ENCODE results near the gene GDF15.
"Not testable (repeated sequence)": the region's sequence is repeated elsewhere in the genome, so short reads cannot be mapped to it uniquely, and the experiment has no call there.

GDF15 gene

GRCh38 chr19:18364826-18365528 is 21.0 kb upstream of the GDF15 start:
- no peak for DNase-seq

- no peak for DNase-seq
Observed at GRCh38 chr19:18366021-18366435, 19.9 kb upstream of the GDF15 start.

GRCh38 chr19:18368504-18369222 is 17.3 kb upstream of the GDF15 start:
- DNase-seq: no peak

- no peak for DNase-seq
Observed at GRCh38 chr19:18373407-18373891, 12.5 kb upstream of the GDF15 start.

- DNase-seq: no peak
Observed at GRCh38 chr19:18373892-18374629, 11.9 kb upstream of the GDF15 start.

- DNase-seq: no peak
Observed at GRCh38 chr19:18377026-18377425, 8.9 kb upstream of the GDF15 start.

- DNase-seq: no peak
Observed at GRCh38 chr19:18379803-18380747, 5.9 kb upstream of the GDF15 start.

- no peak for DNase-seq
Observed at GRCh38 chr19:18380843-18381242, 5.1 kb upstream of the GDF15 start.

- DNase-seq: not testable (repeated sequence)
Observed at GRCh38 chr19:18383622-18384021, 2.3 kb upstream of the GDF15 start.

DNA sequence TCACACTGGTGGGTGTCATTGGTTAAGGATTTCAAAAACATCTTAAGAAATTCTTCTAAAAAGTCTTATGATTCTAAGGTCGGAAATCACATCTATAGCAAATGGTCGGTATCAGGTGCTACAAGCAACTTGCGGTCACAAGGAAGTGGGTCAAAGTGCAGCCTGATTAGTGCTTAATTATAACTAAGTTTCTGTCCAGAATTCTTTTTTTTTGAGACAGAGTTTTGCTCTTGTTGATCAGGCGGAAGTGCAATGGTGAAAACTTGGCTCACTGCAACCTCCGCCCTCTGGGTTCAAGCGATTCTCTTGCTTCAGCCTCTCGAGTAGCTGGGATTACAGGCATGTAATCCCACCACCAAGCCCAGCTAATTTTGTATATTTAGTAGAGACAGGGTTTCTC is 1.2 kb upstream of the GDF15 start:
- no peak for DNase-seq

DNA sequence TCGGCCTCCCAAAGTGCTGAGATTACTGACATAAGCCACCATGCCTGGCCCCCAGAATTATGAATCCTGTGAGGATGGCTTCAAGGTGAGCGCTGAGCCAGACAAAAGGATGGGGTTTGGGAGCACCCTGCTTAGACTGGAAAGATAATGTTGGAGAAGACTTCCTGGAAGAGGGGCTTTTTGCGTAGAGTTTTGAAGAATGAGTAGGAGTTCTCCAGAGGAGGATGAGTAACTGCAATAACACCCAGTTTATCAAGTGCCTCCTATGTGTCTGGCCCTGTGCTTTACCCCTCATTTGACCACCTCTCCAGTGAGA is 641 bp upstream of the GDF15 start:
- DNase-seq: no peak

DNA sequence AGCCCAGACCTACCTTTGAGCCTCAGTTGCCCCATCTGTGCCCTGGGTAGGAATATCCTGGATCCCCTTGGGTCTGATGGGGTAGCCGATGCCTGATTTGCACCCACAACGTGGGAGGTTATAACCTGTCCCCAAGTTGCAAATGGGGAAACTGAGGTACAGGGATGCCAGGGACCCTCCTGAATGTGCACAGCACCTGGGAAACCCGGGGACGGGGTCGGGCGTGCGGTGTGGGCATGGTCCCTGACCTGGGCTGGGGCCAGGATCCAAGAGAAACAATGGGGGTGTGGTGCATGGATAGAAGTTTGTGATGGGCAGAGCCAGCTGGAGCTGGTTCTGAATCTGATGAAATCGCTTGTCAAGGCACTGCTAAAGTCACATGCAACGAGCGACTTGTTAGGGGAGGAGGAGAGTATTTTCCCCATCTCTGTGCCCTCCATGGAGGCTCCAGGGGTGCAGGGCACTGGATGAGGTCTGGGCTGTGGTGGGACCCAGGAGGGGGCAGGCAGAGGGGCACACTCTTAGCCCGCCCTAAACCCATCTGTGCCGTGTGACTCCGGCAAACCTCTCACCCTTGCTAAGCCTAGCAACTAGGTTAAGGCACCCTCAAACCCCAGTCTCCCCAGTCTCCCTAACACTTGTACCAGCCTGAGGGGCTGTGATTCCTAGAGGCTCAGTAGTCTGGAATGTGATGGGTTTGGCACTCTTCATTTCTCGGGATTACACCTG is 749 bp downstream of the GDF15 start:
- DNase-seq: no peak

DNA sequence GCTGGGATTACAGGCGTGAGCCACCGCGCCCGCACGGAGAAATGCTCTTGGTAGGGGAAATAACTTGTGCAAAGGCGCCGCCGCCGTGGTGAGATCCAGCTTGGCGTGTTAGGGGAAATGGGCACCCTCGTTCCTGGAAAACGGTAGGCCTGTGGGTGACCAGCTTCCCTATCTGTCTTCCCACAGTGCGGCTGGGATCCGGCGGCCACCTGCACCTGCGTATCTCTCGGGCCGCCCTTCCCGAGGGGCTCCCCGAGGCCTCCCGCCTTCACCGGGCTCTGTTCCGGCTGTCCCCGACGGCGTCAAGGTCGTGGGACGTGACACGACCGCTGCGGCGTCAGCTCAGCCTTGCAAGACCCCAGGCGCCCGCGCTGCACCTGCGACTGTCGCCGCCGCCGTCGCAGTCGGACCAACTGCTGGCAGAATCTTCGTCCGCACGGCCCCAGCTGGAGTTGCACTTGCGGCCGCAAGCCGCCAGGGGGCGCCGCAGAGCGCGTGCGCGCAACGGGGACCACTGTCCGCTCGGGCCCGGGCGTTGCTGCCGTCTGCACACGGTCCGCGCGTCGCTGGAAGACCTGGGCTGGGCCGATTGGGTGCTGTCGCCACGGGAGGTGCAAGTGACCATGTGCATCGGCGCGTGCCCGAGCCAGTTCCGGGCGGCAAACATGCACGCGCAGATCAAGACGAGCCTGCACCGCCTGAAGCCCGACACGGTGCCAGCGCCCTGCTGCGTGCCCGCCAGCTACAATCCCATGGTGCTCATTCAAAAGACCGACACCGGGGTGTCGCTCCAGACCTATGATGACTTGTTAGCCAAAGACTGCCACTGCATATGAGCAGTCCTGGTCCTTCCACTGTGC is 2.4 kb downstream of the GDF15 start:
- no peak for DNase-seq

GRCh38 chr19:18388960-18389725 is 3.2 kb downstream of the GDF15 start:
- no peak for DNase-seq

- no peak for DNase-seq
Observed at GRCh38 chr19:18389726-18390064, 3.7 kb downstream of the GDF15 start.

DNA sequence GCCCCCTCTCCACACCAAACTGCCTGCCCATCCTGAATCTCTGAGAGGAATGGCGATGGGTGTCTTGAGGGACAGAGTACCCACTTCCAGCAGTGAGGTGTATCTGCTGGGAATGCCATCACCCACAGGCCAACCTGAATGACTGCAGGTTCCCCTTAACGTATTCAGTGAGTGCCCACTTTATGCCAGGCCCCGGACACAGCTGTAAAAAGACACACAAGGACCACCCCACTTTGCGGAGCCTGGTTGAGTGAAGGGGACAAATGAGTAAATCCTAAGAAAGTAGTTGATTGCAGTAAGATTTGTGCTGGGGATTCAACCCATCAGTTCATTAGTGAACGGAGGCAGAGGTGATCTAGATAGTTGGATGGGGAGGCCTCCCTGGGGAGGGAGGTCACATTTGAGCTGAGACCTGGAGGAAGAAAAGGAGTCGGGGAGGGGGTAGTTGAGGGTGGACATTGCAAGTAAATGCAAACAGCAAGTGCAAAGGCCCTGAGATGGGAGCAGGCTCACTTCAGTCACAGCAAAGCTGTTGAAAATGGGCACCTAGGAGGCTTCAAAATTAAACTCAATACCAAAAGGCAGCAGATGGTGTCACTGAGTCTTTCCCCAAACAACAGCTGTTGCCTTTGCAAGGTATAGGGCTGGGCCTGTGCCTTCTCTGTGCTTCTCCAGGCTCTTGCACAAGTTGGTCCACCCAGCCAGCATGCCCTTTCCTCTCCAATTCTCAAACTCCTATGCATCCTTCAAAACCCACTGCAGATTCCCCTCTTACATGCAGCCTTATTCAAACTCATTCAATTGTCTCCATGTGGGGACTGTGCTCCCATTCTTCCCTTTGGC is 4.3 kb downstream of the GDF15 start:
- no peak for DNase-seq

DNA sequence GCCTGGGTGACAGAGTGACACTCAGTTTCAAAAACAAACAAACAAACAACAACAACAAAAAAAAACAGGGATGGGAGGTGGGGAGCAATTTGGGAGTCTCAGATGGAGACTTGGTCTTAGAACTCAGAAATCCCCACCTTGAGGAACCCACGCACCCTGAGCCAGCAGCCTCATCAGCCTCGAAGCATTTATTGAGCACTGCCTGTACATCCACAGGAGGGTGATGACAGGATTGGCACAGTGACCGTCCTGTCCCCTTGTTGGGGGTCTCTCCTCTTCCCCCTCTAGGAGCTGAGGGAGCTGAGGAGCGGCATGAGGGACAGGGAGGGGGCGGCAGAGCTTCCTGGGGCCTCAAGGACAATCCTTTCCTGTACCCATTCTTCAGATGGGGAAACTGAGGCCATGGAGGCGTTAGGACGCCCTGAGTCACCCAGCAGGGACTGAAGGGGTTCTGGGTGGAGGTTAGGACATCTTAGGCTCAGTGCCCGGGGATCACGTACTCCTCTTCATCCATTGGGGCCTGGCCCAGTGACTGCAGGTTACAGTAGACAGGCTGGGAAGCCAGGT is 5.6 kb downstream of the GDF15 start:
- DNase-seq: no peak

DNA sequence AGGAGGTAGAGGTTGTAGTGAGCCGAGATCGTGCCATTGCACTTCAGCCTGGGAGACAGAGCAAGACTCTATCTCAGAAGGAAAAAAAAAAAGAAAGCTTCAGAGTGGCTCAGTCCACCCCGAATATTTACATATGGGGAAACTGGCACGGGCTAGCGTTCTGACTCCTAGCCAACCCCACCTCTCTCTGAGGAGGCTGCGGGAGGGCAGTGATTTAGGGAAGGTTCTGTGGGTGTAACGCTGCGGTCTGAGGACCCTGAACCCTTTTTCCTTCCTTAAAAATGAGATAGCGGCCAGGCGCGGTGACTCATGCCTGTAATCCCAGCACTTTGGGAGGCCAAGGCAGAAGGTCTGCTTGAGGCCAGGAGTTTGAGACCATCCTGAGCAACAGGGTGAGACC is 6.5 kb downstream of the GDF15 start:
- no peak for DNase-seq

- no peak for DNase-seq
Observed at GRCh38 chr19:18392926-18393325, 7.0 kb downstream of the GDF15 start.

Measured in GOT3 (cell line).